HL-60 (cell line): ENCODE data around the gene GNG2.
A peak's percentile ranks its signal among the peaks of the same experiment; 100 is the strongest.

Source experiments
- DNase-seq, 2 experiments: peaks; one replicate each; pipeline ENCODE4 v3.0.0-alpha.2; 2010 to 2020; ENCODE audit warnings: low read depth in 1 of 2, low spot score in 1 of 2
- H3K27ac ChIP-seq: fragments of 250-450 bp; sonication (Bioruptor Pico); replicated peaks from 2 replicates; pipeline ENCODE4 v1.5.1; 2020; ENCODE audit warnings: mild to moderate bottlenecking, moderate library complexity
- H3K27me3 ChIP-seq: fragments of 250-450 bp; sonication (Bioruptor Pico); 2 replicates; pipeline ENCODE4 v1.5.1; 2021; ENCODE audit warnings: mild to moderate bottlenecking, moderate library complexity; ENCODE audit not compliant: insufficient read depth, poor library complexity, severe bottlenecking
- H3K4me3 ChIP-seq: replicated peaks from 2 replicates; pipeline ENCODE4 v1.5.1; 2011; ENCODE audit warnings: mild to moderate bottlenecking, control low read depth, low read length; ENCODE audit not compliant: insufficient read depth
- CTCF ChIP-seq: IDR thresholded peaks from one replicate; pipeline ENCODE4 v1.5.1; 2011; ENCODE audit warnings: low read length, control low read depth, inconsistent platforms; ENCODE audit not compliant: insufficient read depth
- GABPA ChIP-seq: IDR thresholded peaks from 2 replicates; pipeline ENCODE4 v1.6.1; 2012; ENCODE audit warnings: low read depth
- POLR2AphosphoS5 ChIP-seq: IDR thresholded peaks from 2 replicates; pipeline ENCODE4 v1.6.1; 2012; ENCODE audit warnings: low read depth
- REST ChIP-seq: IDR thresholded peaks from 2 replicates; pipeline ENCODE4 v1.6.1; 2012; ENCODE audit warnings: low read depth; ENCODE audit not compliant: insufficient replicate concordance
- SPI1 ChIP-seq: IDR thresholded peaks from 2 replicates; pipeline ENCODE4 v1.6.1; 2012; ENCODE audit warnings: low read depth, mild to moderate bottlenecking, borderline replicate concordance
- long read RNA-seq: library from polyadenylated mRNA; unstranded; transcript quantifications from one replicate; pipeline ENCODE4 v2.0.0, GENCODE V29; 2020

GNG2 gene
- long read RNA-seq, partial matches to known transcripts: 0 of 3 reads
- long read RNA-seq, other reads (novel, unspliced or antisense): 0 of 3 reads

- peak; percentile 62 to 86 for DNase-seq
- no peak for TF ChIP-seq GABPA
- peak; percentile 83 for TF ChIP-seq SPI1
- no peak for TF ChIP-seq CTCF
- TF ChIP-seq POLR2AphosphoS5: peak; percentile 45
- H3K27me3 ChIP-seq: no peaks in the 10 kb centered on the region
- peak within 1 kb of the TSS; percentile 43 for H3K4me3 ChIP-seq
- H3K27ac ChIP-seq: peak within 1 kb of the TSS; percentile 51
Measured at GRCh38 chr14:51860164-51860824, at the start of gene GNG2. Gene GNG2 (plus strand): TSS chr14:51860612. CDS start chr14:51950679, 90,067 bp downstream.

GRCh38 chr14:51811706-51812105 lies 48.7 kb upstream of the GNG2 start:
- TF ChIP-seq SPI1: no peak
- TF ChIP-seq GABPA: no peak
- no peak for TF ChIP-seq CTCF
- TF ChIP-seq POLR2AphosphoS5: no peak
- no peak for TF ChIP-seq REST
- H3K4me3 ChIP-seq: no peak overlapping the region
- no peak overlapping the region for H3K27ac ChIP-seq
- no peak for DNase-seq
- H3K27me3 ChIP-seq: no peaks in the 10 kb centered on the region

- no peak overlapping the region for H3K4me3 ChIP-seq
- H3K27me3 ChIP-seq: no peaks in the 10 kb centered on the region
- TF ChIP-seq SPI1: no peak
- TF ChIP-seq REST: no peak
- no peak for TF ChIP-seq GABPA
- no peak for TF ChIP-seq POLR2AphosphoS5
- TF ChIP-seq CTCF: no peak
- no peak for DNase-seq
- no peak overlapping the region for H3K27ac ChIP-seq
Measured at GRCh38 chr14:51816031-51816430, 44.4 kb upstream of the GNG2 start.

- Histone ChIP-seq H3K4me3 (no peak overlapping the region), H3K27me3 (no peaks in the 10 kb centered on the region), H3K27ac (no peak overlapping the region)
- DNase-seq: no peak
- TF ChIP-seq GABPA (no peak), CTCF (no peak), POLR2AphosphoS5 (no peak), REST (no peak), SPI1 (no peak)
Measured at GRCh38 chr14:51817326-51817725, 43.1 kb upstream of the GNG2 start.
